Body of pancreas (tissue), 4 donors: ENCODE results near the gene GPR89B. TPM values are rescaled to one million over a fixed set of nuclear protein-coding genes. Genes with fewer than 3 reads are reported as not detected.
"Not testable (repeated sequence)": the region's sequence is repeated elsewhere in the genome, so short reads cannot be mapped to it uniquely, and the experiment has no call there.

ENCODE experiments used
- ATAC-seq: fragments of 150-250 bp; one replicate; pipeline ENCODE4 v1.9.1; 2016
- DNase-seq, 4 donors: peaks; one replicate each; pipeline ENCODE4 v3.0.0-alpha.2; 2019
- H3K27ac ChIP-seq, 4 donors: fragments of 200-600 bp; sonication (generic); 1 replicate in 3 of 4; 2 replicates in 1 of 4; pipeline versions ENCODE4 v1.5.1 to v1.6.1; 2016 to 2019; ENCODE audit warnings: mild to moderate bottlenecking in 1 of 4, mixed read lengths in 1 of 4, moderate library complexity in 1 of 4
- H3K27me3 ChIP-seq, 2 donors: fragments of 200-600 bp; sonication (generic); one replicate each; pipeline ENCODE4 v1.6.0; 2016; ENCODE audit warnings: mild to moderate bottlenecking in 1 of 2
- H3K36me3 ChIP-seq, 2 donors: fragments of 200-600 bp; sonication (generic); replicated peaks in 1 of 2; 2 replicates each; pipeline ENCODE4 v1.5.1; 2016; ENCODE audit warnings: low read depth in 2 of 2; ENCODE audit not compliant: insufficient read depth in 1 of 2
- H3K4me1 ChIP-seq: fragments of 200-600 bp; sonication (generic); one replicate; pipeline ENCODE4 v1.6.0; 2016
- H3K4me3 ChIP-seq, 2 donors: fragments of 200-600 bp; sonication (generic); 1 replicate in 1 of 2; 2 replicates in 1 of 2; pipeline ENCODE4 v1.5.1; 2016 to 2019
- H3K9me3 ChIP-seq, 3 donors: fragments of 200-600 bp; sonication (generic); 1 replicate in 2 of 3; 2 replicates in 1 of 3; pipeline ENCODE4 v1.5.1; 2016
- POLR2A ChIP-seq, 3 donors: fragments of 450-650 bp; IDR thresholded peaks; one replicate each; pipeline ENCODE4 v1.6.1; 2016; ENCODE audit warnings: antibody characterized with exemption in 3 of 3, mild to moderate bottlenecking in 2 of 3
- WGBS, 2 donors: methylation state at CpG; one replicate each; pipeline ENCODE4 v1.1.5; 2017; 5-methylcytosine and 5-hydroxymethylcytosine counted together
- intact Hi-C: fragments of 100-400 bp; cut with DNase I; formaldehyde crosslinking; loops from one replicate; pipeline ENCODE4 v1.15.1; 2023
- total RNA-seq, 2 donors: library from RNA; depleted of rRNA; stranded (reverse); fragments of >200 nt; gene quantifications; one replicate each; pipeline ENCODE4 v1.1.0, GENCODE V29; 2016
- TF ChIP-seq, protein P1 (sequence below), 7 experiments: fragments of 450-650 bp in 4 of 7; fragments of 200-600 bp in 3 of 7; sonication (generic) in 3 of 7; IDR thresholded peaks; one replicate each; pipeline ENCODE4 v1.5.1; 2016 to 2019; ENCODE audit warnings: antibody characterized with exemption in 7 of 7

GPR89B gene
- total RNA-seq, 2 donors from 2014 or later: 11.2 to 16.6 TPM

DNA sequence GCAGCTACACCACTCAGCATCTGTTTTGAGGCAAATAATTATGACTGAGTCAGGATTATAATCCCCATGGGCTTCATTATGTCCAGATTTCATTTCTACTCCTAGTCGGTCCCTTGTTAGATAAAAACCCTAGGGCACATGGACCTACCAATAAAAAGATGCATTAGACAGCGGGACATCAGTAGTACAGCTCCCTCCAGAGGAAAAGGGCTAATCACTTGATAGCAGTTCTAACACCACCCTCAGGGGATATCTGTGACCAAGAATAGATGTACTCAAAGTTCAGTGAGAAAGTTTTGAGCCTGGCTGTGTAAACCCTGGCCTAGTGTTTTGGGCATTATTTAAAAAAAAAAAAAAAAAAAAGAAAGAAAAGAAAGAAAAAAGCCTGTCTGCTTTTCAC, 15.7 kb upstream of the GPR89B start:
- no peak for TF ChIP-seq POLR2A (IDR thresholded peaks at IDR 0.05)
- TF ChIP-seq, protein P1, sequence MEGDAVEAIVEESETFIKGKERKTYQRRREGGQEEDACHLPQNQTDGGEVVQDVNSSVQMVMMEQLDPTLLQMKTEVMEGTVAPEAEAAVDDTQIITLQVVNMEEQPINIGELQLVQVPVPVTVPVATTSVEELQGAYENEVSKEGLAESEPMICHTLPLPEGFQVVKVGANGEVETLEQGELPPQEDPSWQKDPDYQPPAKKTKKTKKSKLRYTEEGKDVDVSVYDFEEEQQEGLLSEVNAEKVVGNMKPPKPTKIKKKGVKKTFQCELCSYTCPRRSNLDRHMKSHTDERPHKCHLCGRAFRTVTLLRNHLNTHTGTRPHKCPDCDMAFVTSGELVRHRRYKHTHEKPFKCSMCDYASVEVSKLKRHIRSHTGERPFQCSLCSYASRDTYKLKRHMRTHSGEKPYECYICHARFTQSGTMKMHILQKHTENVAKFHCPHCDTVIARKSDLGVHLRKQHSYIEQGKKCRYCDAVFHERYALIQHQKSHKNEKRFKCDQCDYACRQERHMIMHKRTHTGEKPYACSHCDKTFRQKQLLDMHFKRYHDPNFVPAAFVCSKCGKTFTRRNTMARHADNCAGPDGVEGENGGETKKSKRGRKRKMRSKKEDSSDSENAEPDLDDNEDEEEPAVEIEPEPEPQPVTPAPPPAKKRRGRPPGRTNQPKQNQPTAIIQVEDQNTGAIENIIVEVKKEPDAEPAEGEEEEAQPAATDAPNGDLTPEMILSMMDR (IDR thresholded peaks at IDR 0.05): no peak
- 74 to 79% methylated on average over 2 of the region's 2 CpGs for WGBS, 2 donors
- no peaks in the 10 kb centered on the region for H3K4me1 ChIP-seq
- H3K27ac ChIP-seq: no peak overlapping the region
- DNase-seq (no peak), ATAC-seq (no peak)
- H3K36me3 ChIP-seq: no peaks in the 10 kb centered on the region
- no peak overlapping the region for H3K4me3 ChIP-seq
- no peaks in the 10 kb centered on the region for H3K9me3 ChIP-seq
- intact Hi-C loops: no loop called here
- H3K27me3 ChIP-seq: no peaks in the 10 kb centered on the region

DNA sequence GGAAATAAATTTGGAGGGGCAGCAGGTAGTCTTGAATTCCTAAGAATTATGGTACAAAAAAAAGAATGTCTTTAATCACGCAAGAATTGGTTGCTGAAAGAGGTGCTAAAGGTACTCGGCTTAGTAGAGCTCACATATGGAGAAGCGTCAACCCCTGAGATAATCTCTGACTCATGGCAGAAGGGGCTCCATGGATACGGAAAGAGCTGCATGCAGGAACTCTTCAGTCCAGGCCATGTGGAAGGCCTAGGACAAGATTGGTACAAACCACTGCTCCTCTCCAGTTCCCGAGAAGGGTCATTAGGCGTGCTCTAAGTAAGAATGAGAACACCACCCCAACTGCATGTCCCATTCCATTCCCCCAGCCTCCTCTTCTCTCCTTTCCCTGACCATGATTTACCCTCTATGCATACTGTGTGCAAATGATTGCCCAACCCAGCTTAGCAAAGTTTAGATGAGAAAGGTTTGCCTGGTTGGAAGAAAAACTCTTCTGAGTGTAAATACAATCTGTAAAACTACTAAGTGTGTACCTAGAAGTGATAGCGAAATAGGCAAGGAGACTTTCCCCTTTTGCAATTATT, 14.8 kb upstream of the GPR89B start:
- H3K27ac ChIP-seq: no peak overlapping the region
- DNase-seq (no peak), ATAC-seq (no peak)
- 88 to 89% methylated on average over 7 of the region's 7 CpGs for WGBS, 2 donors
- intact Hi-C loops: no loop called here
- no peak overlapping the region for H3K4me3 ChIP-seq
- H3K9me3 ChIP-seq: no peaks in the 10 kb centered on the region
- no peaks in the 10 kb centered on the region for H3K27me3 ChIP-seq
- no peaks in the 10 kb centered on the region for H3K4me1 ChIP-seq
- H3K36me3 ChIP-seq: no peaks in the 10 kb centered on the region
- TF ChIP-seq, protein P1 (IDR thresholded peaks at IDR 0.05): no peak
- no peak for TF ChIP-seq POLR2A (IDR thresholded peaks at IDR 0.05)

DNA sequence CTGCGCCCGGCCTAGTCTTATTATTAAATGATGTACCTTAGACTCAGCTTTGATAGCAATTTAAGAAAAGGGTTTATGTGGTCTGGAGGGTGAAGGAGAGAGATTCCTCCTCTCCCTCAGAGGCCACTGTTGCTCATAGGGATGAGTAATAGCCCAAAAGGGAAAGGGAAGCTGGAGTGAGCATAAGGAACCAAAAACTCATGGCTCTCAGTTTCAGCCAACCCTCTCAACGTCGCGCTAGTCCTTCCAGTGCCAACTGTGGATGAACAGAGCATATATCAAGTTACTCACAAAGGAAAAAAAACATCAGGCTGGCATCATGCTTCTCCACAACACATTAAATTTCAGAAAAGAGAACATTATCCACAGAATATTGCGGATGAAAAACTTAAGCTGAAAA, 8.3 kb upstream of the GPR89B start:
- WGBS, 2 donors: 94% methylated on average over 6 of the region's 6 CpGs
- intact Hi-C loops: no loop called here
- no peaks in the 10 kb centered on the region for H3K36me3 ChIP-seq
- H3K4me1 ChIP-seq: no peaks in the 10 kb centered on the region
- H3K9me3 ChIP-seq: no peaks in the 10 kb centered on the region
- TF ChIP-seq POLR2A (IDR thresholded peaks at IDR 0.05): no peak
- TF ChIP-seq, protein P1 (IDR thresholded peaks at IDR 0.05): no peak
- DNase-seq (no peak), ATAC-seq (no peak)
- no peaks in the 10 kb centered on the region for H3K27me3 ChIP-seq
- H3K4me3 ChIP-seq: no peak overlapping the region
- no peak overlapping the region for H3K27ac ChIP-seq

DNA sequence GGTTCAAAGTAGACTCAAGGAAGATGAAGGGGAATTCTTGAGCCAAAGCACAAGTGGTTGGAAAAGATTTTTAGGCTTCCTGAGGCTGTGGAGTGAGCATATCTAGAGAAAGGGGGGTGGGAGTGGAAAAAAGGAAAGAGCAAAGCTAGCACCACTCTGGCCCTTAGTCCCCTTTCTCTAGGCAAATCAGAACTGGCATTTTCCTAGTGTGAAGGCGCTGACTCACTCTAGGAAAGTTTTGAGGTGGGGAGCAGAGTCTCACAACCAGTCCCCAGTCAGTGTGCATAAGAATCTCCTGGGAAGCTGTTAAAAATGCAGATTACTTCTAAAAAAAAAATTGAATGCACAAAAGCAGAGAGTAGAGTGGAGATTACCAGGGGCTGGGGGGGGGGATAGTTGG, 3.4 kb upstream of the GPR89B start:
- H3K9me3 ChIP-seq: no peaks in the 10 kb centered on the region
- H3K27ac ChIP-seq: no peak overlapping the region
- H3K27me3 ChIP-seq: no peaks in the 10 kb centered on the region
- WGBS, 2 donors: 18 to 85% methylated on average over 1 of the region's 1 CpG
- H3K36me3 ChIP-seq: no peaks in the 10 kb centered on the region
- peaks cover 6% of the 10 kb centered on the region for H3K4me1 ChIP-seq
- ATAC-seq (no peak), DNase-seq (no peak)
- H3K4me3 ChIP-seq: no peak overlapping the region
- intact Hi-C loops: no loop called here
- TF ChIP-seq, protein P1 (IDR thresholded peaks at IDR 0.05): no peak
- no peak for TF ChIP-seq POLR2A (IDR thresholded peaks at IDR 0.05)

DNA sequence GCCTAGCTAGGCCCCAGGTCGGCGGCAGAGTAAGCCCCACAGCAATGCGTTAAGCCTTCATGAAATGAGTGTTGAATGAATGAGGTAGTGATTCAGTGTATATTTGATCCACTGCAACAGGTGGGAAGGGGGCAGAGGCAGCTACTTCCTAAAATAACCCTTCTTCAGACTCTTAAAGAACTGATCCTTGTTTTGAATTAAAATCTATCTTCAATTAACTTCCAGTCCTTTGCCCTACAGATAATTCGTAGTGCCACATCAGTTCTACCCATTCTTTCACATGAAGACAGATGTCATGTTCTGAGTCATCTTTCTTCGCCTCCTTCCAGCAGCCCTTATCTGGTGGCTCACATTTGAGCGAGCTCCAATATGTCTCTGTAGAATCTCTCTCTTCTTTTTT, 1.0 kb upstream of the GPR89B start:
- H3K27me3 ChIP-seq, intact Hi-C loops, H3K36me3 ChIP-seq, H3K4me3 ChIP-seq, ATAC-seq, DNase-seq, H3K27ac ChIP-seq, H3K9me3 ChIP-seq: not testable (repeated sequence)
- peaks cover 16% of the 10 kb centered on the region for H3K4me1 ChIP-seq
- 87 to 91% methylated on average over 2 to 3 of the region's 6 CpGs for WGBS, 2 donors

DNA sequence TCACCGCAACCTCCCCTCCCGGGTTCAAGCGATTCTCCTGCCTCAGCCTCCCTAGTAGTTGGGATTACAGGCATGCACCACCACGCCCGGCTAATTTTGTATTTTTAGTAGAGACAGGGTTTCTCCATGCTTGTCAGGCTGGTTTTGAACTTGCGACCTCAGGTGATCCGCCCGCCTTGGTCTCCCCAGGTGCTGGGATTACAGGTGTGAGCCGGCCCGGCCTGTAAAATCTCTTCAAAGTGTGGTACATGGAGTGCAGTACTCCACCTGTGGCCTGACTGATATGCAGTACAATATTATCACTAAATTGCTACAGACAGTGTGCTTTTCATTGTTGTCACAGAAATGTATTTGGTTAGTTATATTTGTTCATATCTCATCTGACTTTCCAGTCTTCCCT, 531 bp upstream of the GPR89B start:
- H3K27me3 ChIP-seq, intact Hi-C loops, H3K4me3 ChIP-seq, H3K27ac ChIP-seq, H3K9me3 ChIP-seq, H3K36me3 ChIP-seq: not testable (repeated sequence)
- H3K4me1 ChIP-seq: peaks cover 16% of the 10 kb centered on the region
- WGBS, 2 donors: no CpG with 5 or more reads among the region's 10 CpGs
- DNase-seq: peak in 3 of 4 donors; percentile 7 to 18 (median 11)
- peak; percentile 2 for ATAC-seq

DNA sequence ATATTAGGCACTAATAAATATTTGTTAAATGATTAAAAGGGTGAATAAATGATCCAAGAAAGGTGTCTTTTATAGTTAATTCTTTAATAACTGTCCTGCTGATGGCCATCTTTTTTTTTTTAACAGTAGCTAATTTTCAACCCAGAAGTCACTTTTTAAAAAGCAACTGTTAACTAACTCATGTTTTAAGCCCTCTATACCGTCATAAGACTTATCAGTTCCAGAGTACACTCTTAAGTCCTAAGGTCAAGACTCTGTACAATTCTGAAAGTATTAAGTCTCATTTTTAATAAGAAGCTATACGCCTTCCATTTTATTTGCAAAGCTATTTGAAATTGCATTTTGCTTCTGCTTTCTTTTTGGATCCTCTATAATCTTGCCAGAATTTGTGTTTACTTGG, 2.9 kb downstream of the GPR89B start:
- intact Hi-C loops, DNase-seq, H3K9me3 ChIP-seq, H3K27me3 ChIP-seq, H3K4me3 ChIP-seq, H3K27ac ChIP-seq, ATAC-seq, H3K36me3 ChIP-seq: not testable (repeated sequence)
- peaks cover 16% of the 10 kb centered on the region for H3K4me1 ChIP-seq
- WGBS, 2 donors: 59 to 60% methylated on average over 2 of the region's 2 CpGs

DNA sequence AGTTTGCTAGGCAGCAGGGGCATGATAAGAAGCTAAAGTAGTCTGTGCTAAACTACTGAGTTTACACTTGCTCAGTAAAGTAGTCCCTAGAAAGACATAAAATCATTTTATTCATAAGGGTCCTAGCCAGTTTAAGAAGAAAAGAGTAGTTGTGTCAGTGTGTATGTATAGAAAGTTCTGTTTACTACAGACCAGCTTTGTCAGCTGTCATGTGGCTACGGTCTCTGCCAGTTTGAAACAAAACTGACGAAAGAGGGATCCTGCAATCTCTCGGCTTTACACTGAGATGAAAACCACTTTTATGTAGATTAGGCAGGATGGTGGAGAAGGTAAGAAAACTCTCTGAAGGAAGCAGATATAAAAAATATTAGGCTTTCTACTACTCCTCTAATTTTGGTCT, 7.1 kb downstream of the GPR89B start:
- H3K9me3 ChIP-seq: not testable (repeated sequence)

More for the DNA sequence above, 7.1 kb downstream of the GPR89B start:
- H3K27ac ChIP-seq, intact Hi-C loops, DNase-seq, H3K4me3 ChIP-seq, H3K36me3 ChIP-seq, H3K4me1 ChIP-seq, H3K27me3 ChIP-seq, ATAC-seq: not testable (repeated sequence)
- WGBS, 2 donors: 87 to 93% methylated on average over 3 of the region's 3 CpGs
